Central memory CD8-positive, alpha-beta T cell (primary cell): ENCODE data around the gene TBC1D16.

ENCODE experiments used
- ATAC-seq: fragments of 150-1000 bp; cut with Tn5 transposase; replicated peaks from 2 replicates; pipeline ENCODE4 v1.10.0; 2022; ENCODE audit warnings: mild to moderate bottlenecking, moderate FRiP score, moderate number of reproducible peaks; ENCODE audit not compliant: poor library complexity, severe bottlenecking; ENCODE audit errors: extremely low read depth
- DNase-seq, 2 donors: peaks; one replicate each; pipeline ENCODE4 v3.0.0; 2021; ENCODE audit warnings: low spot score in 2 of 2
- H3K27ac Mint-ChIP-seq: one replicate; pipeline ENCODE4 v1.8.0; 2022; ENCODE audit warnings: low read depth, mild to moderate bottlenecking, moderate library complexity, mixed read lengths
- H3K27me3 Mint-ChIP-seq: one replicate; pipeline ENCODE4 v1.8.0; 2022; ENCODE audit warnings: mixed read lengths
- H3K36me3 Mint-ChIP-seq: one replicate; pipeline ENCODE4 v1.8.0; 2022; ENCODE audit warnings: mild to moderate bottlenecking, moderate library complexity, mixed read lengths; ENCODE audit not compliant: insufficient read depth
- H3K4me1 Mint-ChIP-seq: one replicate; pipeline ENCODE4 v1.8.0; 2022; ENCODE audit warnings: mixed read lengths
- H3K4me3 Mint-ChIP-seq: one replicate; pipeline ENCODE4 v1.8.0; 2022; ENCODE audit warnings: mild to moderate bottlenecking, moderate library complexity, mixed read lengths
- H3K9me3 Mint-ChIP-seq: one replicate; pipeline ENCODE4 v1.8.0; 2022; ENCODE audit warnings: mixed read lengths

TBC1D16 gene, protein sequence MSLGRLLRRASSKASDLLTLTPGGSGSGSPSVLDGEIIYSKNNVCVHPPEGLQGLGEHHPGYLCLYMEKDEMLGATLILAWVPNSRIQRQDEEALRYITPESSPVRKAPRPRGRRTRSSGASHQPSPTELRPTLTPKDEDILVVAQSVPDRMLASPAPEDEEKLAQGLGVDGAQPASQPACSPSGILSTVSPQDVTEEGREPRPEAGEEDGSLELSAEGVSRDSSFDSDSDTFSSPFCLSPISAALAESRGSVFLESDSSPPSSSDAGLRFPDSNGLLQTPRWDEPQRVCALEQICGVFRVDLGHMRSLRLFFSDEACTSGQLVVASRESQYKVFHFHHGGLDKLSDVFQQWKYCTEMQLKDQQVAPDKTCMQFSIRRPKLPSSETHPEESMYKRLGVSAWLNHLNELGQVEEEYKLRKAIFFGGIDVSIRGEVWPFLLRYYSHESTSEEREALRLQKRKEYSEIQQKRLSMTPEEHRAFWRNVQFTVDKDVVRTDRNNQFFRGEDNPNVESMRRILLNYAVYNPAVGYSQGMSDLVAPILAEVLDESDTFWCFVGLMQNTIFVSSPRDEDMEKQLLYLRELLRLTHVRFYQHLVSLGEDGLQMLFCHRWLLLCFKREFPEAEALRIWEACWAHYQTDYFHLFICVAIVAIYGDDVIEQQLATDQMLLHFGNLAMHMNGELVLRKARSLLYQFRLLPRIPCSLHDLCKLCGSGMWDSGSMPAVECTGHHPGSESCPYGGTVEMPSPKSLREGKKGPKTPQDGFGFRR

DNA sequence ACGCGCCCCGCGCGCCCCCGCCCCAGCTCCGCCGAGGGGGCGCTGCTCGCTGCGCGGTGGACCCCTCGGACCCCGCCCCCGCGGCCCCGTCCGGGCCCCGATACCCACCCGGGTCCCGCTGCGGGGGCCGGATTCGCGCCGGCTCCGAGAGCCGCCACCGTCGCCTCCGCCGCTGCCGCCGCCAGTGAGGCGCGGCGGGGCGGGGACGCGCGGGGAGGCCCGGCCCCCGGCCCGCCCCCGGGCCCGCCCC is at the start of gene TBC1D16:
TSS of gene TBC1D16 (minus strand) at position 186 of the 250 bp plus-strand sequence. CDS start 22,325 bp downstream, outside the sequence.
- no peak for DNase-seq
- Mint-ChIP-seq H3K27ac (peak within 1 kb of the TSS; percentile 99), H3K27me3 (peaks cover 15% of the 10 kb centered on the region), H3K4me3 (peak within 1 kb of the TSS; percentile 90), H3K4me1 (peaks cover 14% of the 10 kb centered on the region), H3K36me3 (peaks cover 15% of the 10 kb centered on the region), H3K9me3 (no peaks in the 10 kb centered on the region)
- no peak for ATAC-seq

DNA sequence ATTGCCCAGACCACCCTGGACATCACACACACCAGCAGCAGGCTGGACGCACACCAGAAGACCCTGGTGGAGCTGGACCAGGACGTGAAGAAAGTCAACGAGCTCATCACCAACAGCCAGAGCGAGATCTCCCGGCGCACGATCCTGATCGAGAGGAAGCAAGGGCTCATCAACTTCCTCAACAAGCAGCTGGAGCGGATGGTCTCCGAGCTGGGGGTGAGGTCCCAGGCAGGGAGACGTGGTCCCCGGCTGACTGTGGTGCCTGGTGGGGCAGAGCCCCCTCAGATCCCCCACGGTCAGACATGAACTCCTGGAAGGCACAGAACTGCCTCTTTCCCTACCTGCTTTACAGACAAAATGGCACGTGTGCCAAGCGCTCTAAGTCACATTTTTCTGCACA is 49.1 kb upstream of the TBC1D16 start:
- Mint-ChIP-seq H3K9me3 (no peaks in the 10 kb centered on the region), H3K27me3 (peaks cover 11% of the 10 kb centered on the region), H3K4me1 (peaks cover 5% of the 10 kb centered on the region), H3K4me3 (no peak overlapping the region), H3K27ac (no peak overlapping the region), H3K36me3 (no peaks in the 10 kb centered on the region)
- DNase-seq (no peak), ATAC-seq (no peak)

DNA sequence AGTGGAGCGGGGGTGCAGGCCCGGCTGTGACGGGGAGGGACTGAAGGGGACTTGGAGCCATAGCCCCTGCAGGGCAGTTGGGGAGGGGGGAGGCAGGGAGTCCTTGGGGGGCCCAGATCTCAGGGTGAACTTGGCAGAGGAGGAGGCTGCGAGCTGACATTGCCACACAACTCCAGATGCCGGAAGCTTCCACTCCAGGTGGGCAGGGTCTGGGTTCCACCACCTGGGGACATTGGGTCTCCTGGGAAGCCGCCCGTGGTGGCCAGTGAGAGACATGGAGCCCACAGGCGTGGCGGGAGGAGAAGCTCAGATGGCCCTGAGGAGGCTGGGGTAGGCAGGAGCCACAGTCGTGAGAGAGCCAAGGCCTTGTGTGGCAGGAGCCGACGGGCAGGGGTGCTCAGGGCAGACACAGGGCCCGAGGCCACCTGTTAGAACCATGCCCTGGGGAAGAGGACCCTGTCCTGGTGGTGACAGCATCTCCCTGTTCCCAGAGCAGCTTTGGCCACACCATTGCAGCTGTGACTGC is 47.5 kb upstream of the TBC1D16 start:
- Mint-ChIP-seq H3K27me3 (peaks cover 19% of the 10 kb centered on the region), H3K4me3 (no peak overlapping the region), H3K27ac (no peak overlapping the region), H3K9me3 (no peaks in the 10 kb centered on the region), H3K36me3 (no peaks in the 10 kb centered on the region), H3K4me1 (peaks cover 5% of the 10 kb centered on the region)
- ATAC-seq (no peak), DNase-seq (no peak)

DNA sequence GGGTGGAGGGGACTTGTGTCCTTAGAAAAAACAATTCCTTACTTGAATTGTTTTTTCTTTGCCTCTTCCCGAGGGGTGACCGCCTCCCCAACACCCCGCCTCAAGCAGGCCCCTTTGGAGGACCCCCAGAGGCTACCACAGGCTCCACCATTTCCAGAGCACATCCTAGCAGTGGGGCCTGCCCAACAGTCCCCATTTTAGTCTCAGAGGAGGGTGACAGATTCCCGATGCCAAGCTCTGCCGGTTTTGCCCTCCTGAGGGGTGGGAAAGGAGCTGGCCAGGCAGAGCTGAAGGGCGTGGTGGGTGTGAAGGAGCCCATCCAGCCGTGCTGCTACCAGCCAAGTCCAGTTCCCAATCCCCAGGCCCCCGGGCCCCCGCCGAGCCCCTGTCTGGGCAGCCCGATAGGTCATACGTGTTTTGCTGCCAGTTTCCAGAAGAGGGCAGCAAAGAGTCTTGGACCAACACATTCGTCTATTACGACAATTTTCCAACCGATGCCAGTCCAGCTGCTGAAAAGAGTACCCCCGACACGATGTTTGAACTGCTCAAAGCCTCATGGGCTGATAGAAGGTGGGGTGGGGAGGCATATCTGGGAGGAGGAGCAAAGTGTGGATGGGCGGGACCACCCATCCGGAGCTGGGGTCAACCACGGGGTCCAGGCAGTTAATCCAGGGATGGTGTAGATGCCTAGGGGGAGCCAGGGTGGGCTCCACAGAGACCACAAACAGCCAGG is 46.9 kb upstream of the TBC1D16 start:
- DNase-seq (peak; percentile 25 to 30), ATAC-seq (no peak)
- Mint-ChIP-seq H3K9me3 (no peaks in the 10 kb centered on the region), H3K27me3 (peaks cover 22% of the 10 kb centered on the region), H3K4me1 (peaks cover 5% of the 10 kb centered on the region), H3K27ac (no peak overlapping the region), H3K4me3 (no peak overlapping the region), H3K36me3 (no peaks in the 10 kb centered on the region)

DNA sequence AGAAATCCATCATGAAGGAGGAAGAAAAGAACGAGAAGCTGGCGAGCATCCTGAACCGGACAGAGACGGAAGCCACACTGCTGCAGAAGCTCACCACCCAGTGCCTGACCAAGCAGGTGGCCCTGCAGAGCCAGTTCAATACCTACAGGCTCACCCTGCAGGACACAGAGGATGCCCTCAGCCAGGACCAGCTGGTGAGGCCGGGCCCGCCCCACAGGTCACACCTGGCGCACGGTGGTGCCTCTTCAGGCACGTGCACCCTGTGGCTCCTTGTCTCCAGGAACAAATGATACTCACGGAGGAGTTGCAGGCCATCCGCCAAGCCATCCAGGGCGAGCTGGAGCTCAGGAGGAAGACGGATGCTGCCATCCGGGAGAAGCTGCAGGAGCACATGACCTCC is 45.9 kb upstream of the TBC1D16 start:
- Mint-ChIP-seq H3K9me3 (no peaks in the 10 kb centered on the region), H3K36me3 (no peaks in the 10 kb centered on the region), H3K27ac (peak overlapping the region; percentile 41), H3K27me3 (peaks cover 17% of the 10 kb centered on the region), H3K4me1 (peaks cover 5% of the 10 kb centered on the region), H3K4me3 (no peak overlapping the region)
- no peak for ATAC-seq
- DNase-seq, result no peak

DNA sequence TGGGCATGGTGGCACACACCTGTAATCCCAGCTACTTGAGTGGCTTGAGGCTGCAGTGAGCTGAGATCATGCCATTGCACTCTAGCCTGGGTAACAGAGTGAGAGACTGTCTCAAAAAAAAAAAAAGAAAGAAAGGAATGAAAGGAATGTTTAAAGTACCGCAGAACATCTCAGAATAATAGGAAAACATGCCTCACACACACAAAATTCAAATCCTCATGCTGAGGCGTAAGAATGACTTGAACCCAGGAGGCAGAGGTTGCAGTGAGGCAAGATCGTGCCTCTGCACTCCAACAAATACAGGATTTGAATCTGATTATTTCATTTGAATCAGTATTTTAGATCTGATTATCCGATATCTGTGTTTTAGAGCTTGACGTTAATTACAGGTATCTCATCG is 44.4 kb upstream of the TBC1D16 start:
- H3K27me3 Mint-ChIP-seq, result peaks cover 17% of the 10 kb centered on the region
- no peak for ATAC-seq

DNA sequence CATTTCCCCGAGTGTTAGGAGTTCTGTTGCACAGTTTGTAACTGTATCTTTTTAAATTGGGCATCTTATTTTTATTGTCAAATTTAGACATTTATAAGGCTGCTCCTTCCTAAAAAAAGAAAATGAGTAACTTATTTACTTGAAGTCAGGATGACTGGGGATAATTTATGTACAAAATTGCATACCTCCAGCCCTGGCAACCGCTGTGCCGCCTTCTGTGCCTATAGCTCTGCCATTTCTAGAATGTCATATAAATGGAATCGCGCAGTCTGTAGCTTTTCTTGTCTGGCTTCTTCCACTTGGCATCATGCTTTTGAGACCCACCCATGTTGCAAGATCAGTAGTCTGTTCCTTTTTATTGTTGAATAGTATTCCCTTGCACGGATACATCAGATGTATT is 36.7 kb upstream of the TBC1D16 start:
- DNase-seq (no peak), ATAC-seq (no peak)
- H3K27me3 Mint-ChIP-seq, result peaks cover 28% of the 10 kb centered on the region
- no peaks in the 10 kb centered on the region for H3K36me3 Mint-ChIP-seq
- no peaks in the 10 kb centered on the region for H3K9me3 Mint-ChIP-seq
- no peak overlapping the region for H3K27ac Mint-ChIP-seq
- H3K4me1 Mint-ChIP-seq, result no peaks in the 10 kb centered on the region
- no peak overlapping the region for H3K4me3 Mint-ChIP-seq

More for the DNA sequence above, 44.4 kb upstream of the TBC1D16 start:
- H3K9me3 Mint-ChIP-seq, result no peaks in the 10 kb centered on the region
- H3K27ac Mint-ChIP-seq, result no peak overlapping the region
- no peaks in the 10 kb centered on the region for H3K36me3 Mint-ChIP-seq
- no peak overlapping the region for H3K4me3 Mint-ChIP-seq
- no peak for DNase-seq
- H3K4me1 Mint-ChIP-seq, result peaks cover 5% of the 10 kb centered on the region

DNA sequence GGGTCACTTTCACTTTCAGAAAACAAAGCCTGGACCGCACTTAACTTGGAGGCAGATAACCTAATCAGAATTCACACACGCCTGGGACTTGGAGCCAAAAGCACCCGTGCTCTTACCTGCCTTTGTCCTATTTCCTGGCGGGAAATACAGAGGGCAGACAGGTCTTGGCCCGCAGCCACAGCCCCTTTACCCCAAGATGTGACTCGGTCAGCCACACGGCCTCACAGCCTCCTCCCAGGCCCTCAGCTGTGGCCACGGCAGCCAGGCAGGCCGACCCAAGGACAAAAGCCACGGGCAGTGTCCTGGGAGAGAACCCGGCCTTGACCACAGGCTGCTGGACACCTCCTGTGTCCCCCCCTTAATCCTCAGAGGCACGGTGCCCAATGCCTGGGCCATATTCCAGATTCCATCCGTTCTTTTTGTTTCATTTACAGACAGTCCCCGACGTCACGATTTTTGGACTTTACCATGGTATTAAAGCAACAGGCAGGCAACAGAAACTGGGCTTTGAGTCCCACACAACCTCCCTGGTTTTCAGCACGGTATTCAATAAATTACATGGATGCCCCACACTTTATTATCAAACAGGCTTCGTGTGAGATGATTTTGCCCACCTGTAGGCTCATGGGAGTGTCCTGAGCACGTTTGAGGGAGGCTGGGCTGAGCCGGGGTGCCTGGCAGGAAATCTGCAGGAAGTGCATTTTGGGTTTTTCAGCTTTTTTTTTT is 35.6 kb upstream of the TBC1D16 start:
- DNase-seq, result no peak
- no peaks in the 10 kb centered on the region for H3K4me1 Mint-ChIP-seq
- H3K27me3 Mint-ChIP-seq, result peaks cover 27% of the 10 kb centered on the region
- no peak overlapping the region for H3K4me3 Mint-ChIP-seq
- no peak for ATAC-seq
- H3K36me3 Mint-ChIP-seq, result no peaks in the 10 kb centered on the region
- no peak overlapping the region for H3K27ac Mint-ChIP-seq
- no peaks in the 10 kb centered on the region for H3K9me3 Mint-ChIP-seq

DNA sequence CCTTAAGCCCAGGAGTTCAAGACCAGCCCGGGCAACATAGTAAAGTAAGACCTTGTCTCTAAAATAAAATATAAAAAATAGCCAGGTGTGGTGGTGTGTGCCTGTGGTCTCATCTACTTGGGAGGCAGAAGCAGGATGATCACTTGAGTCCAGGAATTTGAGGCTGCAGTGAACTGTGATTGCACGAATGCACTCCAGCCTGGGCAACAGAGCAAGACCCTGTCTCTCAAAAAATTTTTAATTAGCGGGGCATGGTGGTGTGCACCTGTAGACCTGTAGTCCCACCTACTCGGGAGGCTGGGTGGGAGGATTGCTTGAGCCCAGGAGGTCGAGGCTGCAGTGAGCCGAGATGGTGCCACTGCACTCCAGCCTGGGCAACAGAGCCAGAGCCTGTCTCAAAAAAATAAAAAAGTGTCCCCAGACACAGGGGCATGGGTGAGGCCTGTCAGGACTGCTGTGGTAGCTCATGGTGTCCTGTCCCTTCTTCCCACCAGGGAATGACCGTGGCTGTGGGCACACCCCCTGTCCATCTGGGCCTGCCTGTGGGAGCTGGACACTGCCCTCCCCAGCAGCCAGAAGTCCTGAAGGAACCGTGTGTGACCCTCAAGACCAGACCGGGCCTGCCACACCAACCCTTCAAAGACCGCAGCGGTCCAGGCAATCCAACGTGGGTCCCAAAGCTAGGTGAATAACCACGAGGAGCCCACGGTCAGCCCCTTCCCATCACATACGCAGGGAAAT is 34.9 kb upstream of the TBC1D16 start:
- Mint-ChIP-seq H3K4me3 (no peak overlapping the region), H3K36me3 (no peaks in the 10 kb centered on the region), H3K4me1 (no peaks in the 10 kb centered on the region), H3K27me3 (peaks cover 27% of the 10 kb centered on the region), H3K9me3 (no peaks in the 10 kb centered on the region), H3K27ac (no peak overlapping the region)
- DNase-seq, result no peak
- ATAC-seq, result no peak

DNA sequence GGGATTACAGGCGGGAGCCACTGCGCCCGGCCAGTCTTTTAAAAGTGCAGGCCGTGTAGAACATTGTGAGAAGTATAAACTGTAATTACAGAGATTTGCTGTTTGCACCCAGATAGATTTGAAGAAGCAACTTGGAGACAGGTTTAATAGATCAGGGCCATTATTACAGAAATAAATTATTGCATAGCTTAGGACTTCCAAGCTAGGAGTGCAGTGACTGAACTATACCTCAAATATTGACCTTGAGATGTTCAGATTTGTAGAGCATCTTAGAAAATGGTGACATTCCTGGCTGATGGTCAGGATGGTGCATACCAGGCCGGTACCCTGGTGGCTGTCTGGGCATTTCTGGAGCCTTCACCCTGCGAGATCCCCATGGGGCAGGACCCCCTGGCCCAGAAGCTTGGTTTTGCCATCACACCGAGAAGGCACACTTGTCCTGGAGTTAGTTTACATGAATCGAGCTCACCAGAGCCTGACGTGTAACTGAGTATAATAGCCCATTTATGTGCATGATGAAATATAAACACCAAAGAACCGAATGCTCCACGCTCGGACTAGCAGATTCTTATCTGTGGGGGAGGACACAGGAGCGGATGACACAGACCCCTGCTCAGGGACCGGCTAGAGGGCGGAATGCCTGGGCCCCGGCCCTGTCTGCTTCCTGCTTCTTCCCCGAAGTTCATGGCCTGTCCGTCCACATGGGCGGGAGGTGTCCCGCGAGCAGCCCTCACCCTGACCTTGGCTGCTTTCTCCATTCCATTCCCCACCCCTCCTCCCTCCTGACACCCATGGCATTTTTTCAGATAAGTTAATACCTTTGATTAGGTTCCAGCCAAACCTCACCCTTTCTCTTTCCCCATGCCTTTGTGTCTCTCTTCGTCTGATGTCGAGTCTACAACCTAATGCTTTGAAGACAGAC is 32.9 kb upstream of the TBC1D16 start:
- no peaks in the 10 kb centered on the region for H3K36me3 Mint-ChIP-seq
- DNase-seq, result no peak
- H3K4me3 Mint-ChIP-seq, result no peak overlapping the region
- peaks cover 18% of the 10 kb centered on the region for H3K27me3 Mint-ChIP-seq
- no peaks in the 10 kb centered on the region for H3K9me3 Mint-ChIP-seq
- ATAC-seq, result no peak
- H3K27ac Mint-ChIP-seq, result no peak overlapping the region
- no peaks in the 10 kb centered on the region for H3K4me1 Mint-ChIP-seq

DNA sequence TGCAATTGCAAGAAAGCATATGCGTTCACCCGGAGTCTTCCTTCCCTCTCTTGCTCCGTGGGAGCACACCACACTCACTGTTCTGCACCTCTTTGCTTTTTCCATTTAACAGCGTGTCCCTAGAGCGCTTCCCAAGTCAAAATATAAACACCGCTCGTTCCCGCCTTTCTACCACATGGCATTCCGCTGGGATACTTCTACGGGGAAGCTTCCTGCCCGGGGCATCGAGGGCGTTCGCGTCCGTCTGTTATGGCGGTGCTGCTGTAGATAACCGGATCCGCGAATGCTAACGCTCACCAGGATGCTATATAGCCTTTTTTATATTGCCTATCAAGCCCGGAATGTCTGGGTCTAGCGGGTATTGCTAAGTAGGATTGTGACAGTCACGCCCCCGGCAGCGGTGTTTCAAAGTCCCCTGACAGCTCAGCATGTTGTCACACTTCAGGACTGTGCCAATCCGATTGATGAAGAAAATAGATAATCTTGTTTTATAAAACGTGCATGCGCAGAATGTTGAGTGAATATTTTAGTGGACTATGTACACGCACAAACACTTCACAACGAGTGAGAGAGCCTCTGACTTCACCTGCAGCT is 31.8 kb upstream of the TBC1D16 start:
- Mint-ChIP-seq H3K27me3 (peaks cover 15% of the 10 kb centered on the region), H3K9me3 (no peaks in the 10 kb centered on the region), H3K27ac (no peak overlapping the region), H3K4me3 (no peak overlapping the region), H3K4me1 (no peaks in the 10 kb centered on the region), H3K36me3 (no peaks in the 10 kb centered on the region)
- ATAC-seq (no peak), DNase-seq (no peak)
